Liver (tissue), 3 donors: ENCODE results near the gene FMOD.

Experiments used
- CTCF ChIP-seq: fragments of 150-350 bp; IDR thresholded peaks from 2 replicates; pipeline ENCODE4 v1.5.1; 2017; ENCODE audit warnings: improper control_type of control experiment, low read depth, low read length; ENCODE audit not compliant: missing input control
- FOXA1 ChIP-seq: IDR thresholded peaks from 2 replicates; pipeline ENCODE4 v1.6.1; 2016; ENCODE audit warnings: antibody characterized with exemption
- HNF4A ChIP-seq, 2 donors: conservative IDR thresholded peaks; 2 replicates each; pipeline ENCODE4 v1.6.1; 2016; ENCODE audit warnings: antibody characterized with exemption in 2 of 2, mild to moderate bottlenecking in 2 of 2
- MAX ChIP-seq: IDR thresholded peaks from 2 replicates; pipeline ENCODE4 v1.6.1; 2016; ENCODE audit warnings: antibody characterized with exemption
- REST ChIP-seq: IDR thresholded peaks from 2 replicates; pipeline ENCODE4 v1.6.1; 2016; ENCODE audit warnings: antibody characterized with exemption, mild to moderate bottlenecking
- donor health status: healthy.
- donor health status: healthy.

- TF ChIP-seq HNF4A (conservative IDR thresholded peaks at IDR 0.05) (no peak), CTCF (no peak), FOXA1 (no peak), MAX (no peak), REST (no peak)
These were observed 13.9 kb upstream of the FMOD start for GRCh38 chr1:203364806-203365205.
